Measurements from ENCODE around the gene ZNF770. TPM values are rescaled to one million over a fixed set of nuclear protein-coding genes. Genes with fewer than 3 reads are reported as not detected.

Gene ZNF770
- total RNA-seq, 1 experiment from 2014 or later = 26.9 TPM

DNA sequence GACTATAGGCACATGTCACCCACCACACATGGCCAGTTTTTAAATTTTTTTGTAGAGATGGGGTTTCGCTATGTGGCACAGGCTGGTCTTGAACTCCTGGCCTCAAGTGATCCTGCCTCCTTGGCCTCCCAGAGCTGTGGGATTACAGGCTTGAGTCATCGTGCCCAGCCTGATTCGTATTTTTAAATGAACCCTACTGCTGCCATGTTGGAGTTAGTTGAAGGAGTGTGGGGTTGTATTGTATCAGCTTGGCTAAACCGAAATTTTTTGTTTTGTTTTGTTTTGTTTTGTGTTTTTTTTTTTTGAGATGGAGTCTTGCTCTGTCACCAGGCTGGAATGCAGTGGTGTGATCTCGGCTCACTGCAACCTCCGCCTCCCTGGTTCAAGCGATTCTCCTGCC, 11.8 kb upstream of the ZNF770 start:
- ChIA-PET POLR2A (ENCODE audit: unreplicated experiment) (no interaction called here), CTCF (interaction anchor here (0.6 to 0.9 kb wide), 2 partner anchors 30 to 1897 kb away, joined by 3 to 5 read pairs; partner anchors contain the start of gene AQR)
- Histone ChIP-seq H2AFZ (ENCODE audit: low read length) (no peak overlapping the region; the same call in 1 of the 2 replicates), H3K79me2 (ENCODE audit: low read length) (no peaks in the 10 kb centered on the region), H3K4me2 (ENCODE audit: low read length) (no peak overlapping the region), H3K4me1 (ENCODE audit: insufficient read depth, low read length) (peaks cover 4% of the 10 kb centered on the region; the same call in 1 of the 2 replicates), H3F3A (ENCODE audit: low read length, unreplicated experiment) (no peaks in the 10 kb centered on the region), H3K9me2 (replicated peaks; ENCODE audit: low read length) (no peaks in the 10 kb centered on the region), H3K36me3 (ENCODE audit: low read depth, low read length) (no peaks in the 10 kb centered on the region), H3K9ac (ENCODE audit: low read length) (no peak overlapping the region), H3K9me3 (ENCODE audit: low read length) (no peaks in the 10 kb centered on the region), H4K20me1 (ENCODE audit: low read length) (no peaks in the 10 kb centered on the region), H3K4me3 (ENCODE audit: low read length) (no peak overlapping the region), H3K27ac (ENCODE audit: low read length) (peak overlapping the region; percentile 29; the same call in 1 of the 2 replicates), H3K27me3 (ENCODE audit: low read length) (no peaks in the 10 kb centered on the region)
- intact Hi-C loops (cut with micrococcal nuclease) = no loop called here
- no peak for DNase-seq
- peak; percentile 13; the same call in 1 of the 2 replicates for ATAC-seq
- TF ChIP-seq, protein P1, sequence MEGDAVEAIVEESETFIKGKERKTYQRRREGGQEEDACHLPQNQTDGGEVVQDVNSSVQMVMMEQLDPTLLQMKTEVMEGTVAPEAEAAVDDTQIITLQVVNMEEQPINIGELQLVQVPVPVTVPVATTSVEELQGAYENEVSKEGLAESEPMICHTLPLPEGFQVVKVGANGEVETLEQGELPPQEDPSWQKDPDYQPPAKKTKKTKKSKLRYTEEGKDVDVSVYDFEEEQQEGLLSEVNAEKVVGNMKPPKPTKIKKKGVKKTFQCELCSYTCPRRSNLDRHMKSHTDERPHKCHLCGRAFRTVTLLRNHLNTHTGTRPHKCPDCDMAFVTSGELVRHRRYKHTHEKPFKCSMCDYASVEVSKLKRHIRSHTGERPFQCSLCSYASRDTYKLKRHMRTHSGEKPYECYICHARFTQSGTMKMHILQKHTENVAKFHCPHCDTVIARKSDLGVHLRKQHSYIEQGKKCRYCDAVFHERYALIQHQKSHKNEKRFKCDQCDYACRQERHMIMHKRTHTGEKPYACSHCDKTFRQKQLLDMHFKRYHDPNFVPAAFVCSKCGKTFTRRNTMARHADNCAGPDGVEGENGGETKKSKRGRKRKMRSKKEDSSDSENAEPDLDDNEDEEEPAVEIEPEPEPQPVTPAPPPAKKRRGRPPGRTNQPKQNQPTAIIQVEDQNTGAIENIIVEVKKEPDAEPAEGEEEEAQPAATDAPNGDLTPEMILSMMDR (conservative IDR thresholded peaks at IDR 0.05; ENCODE audit: low read depth, low read length) = no peak
- TF ChIP-seq EZH2phosphoT487 (IDR thresholded peaks at IDR 0.05; ENCODE audit: borderline replicate concordance, low read length) (no peak), EZH2 (IDR thresholded peaks at IDR 0.05; ENCODE audit: low read length, unreplicated experiment) (no peak)
- BruUV-seq (replicated peaks) = no TSS peak

DNA sequence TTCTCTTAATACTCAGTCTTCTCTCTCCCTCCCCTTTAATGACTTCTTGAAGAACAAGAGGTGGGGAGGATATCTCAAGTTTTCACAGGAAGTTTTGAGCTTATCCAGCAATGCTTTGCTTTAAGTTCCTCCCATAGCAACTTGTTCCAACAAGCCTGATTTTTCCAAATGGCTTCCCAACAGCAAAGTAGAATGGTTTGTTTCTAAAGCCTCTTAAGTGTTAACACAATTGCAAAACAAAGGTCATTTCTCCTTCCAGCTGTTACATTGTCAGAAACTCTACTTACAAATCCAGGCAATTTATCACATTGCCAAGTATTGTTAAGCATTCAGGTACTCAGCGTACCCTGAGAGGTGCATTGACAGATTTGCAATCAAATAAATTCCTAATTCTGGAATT, 6.8 kb upstream of the ZNF770 start:
- BruUV-seq (replicated peaks) = no TSS peak
- Histone ChIP-seq H3K9me2 (replicated peaks; ENCODE audit: low read length) (no peaks in the 10 kb centered on the region), H2AFZ (ENCODE audit: low read length) (no peak overlapping the region), H3K9ac (ENCODE audit: low read length) (no peak overlapping the region), H3K79me2 (ENCODE audit: low read length) (no peaks in the 10 kb centered on the region), H3K4me3 (ENCODE audit: low read length) (no peak overlapping the region), H4K20me1 (ENCODE audit: low read length) (no peaks in the 10 kb centered on the region), H3K36me3 (ENCODE audit: low read depth, low read length) (no peaks in the 10 kb centered on the region), H3K4me2 (ENCODE audit: low read length) (no peak overlapping the region), H3K27me3 (ENCODE audit: low read length) (no peaks in the 10 kb centered on the region), H3K27ac (ENCODE audit: low read length) (no peak overlapping the region), H3K4me1 (ENCODE audit: insufficient read depth, low read length) (peaks cover 24% of the 10 kb centered on the region), H3F3A (ENCODE audit: low read length, unreplicated experiment) (no peaks in the 10 kb centered on the region), H3K9me3 (ENCODE audit: low read length) (no peaks in the 10 kb centered on the region)
- ChIA-PET CTCF (no interaction called here), POLR2A (ENCODE audit: unreplicated experiment) (no interaction called here)
- DNase-seq (no peak), ATAC-seq (no peak)
- TF ChIP-seq, protein P1 (conservative IDR thresholded peaks at IDR 0.05; ENCODE audit: low read depth, low read length) = no peak
- TF ChIP-seq EZH2phosphoT487 (IDR thresholded peaks at IDR 0.05; ENCODE audit: borderline replicate concordance, low read length) (no peak), EZH2 (IDR thresholded peaks at IDR 0.05; ENCODE audit: low read length, unreplicated experiment) (no peak)
- intact Hi-C loops (cut with micrococcal nuclease) = no loop called here

DNA sequence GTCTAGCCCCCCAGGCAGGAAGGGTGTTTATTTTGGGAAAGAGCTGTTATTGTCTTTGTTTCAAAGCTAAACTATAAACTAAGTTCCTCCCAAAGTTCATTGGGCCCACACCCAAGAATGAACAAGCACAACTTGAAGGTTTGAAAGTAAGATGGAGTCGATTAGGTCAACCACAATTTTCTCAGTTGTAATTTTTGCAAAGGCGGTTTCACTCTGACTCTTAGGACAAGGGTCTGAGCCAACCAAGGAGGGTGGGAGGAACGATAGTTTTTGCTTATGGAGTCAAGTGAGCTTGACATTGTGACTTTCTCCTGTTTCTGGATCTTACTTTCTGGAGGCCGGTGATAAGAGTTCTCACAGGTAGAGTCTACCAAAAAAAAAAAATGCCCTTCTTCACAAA, 5.8 kb upstream of the ZNF770 start:
- ATAC-seq = no peak

More for the DNA sequence above, 5.8 kb upstream of the ZNF770 start:
- H3F3A ChIP-seq (ENCODE audit: low read length, unreplicated experiment) = no peaks in the 10 kb centered on the region
- intact Hi-C loops (cut with micrococcal nuclease) = no loop called here
- no peaks in the 10 kb centered on the region for H4K20me1 ChIP-seq (ENCODE audit: low read length)
- H3K4me2 ChIP-seq (ENCODE audit: low read length) = peak overlapping the region; percentile 8; the same call in 1 of the 2 replicates
- TF ChIP-seq, protein P1 (conservative IDR thresholded peaks at IDR 0.05; ENCODE audit: low read depth, low read length) = no peak
- TF ChIP-seq EZH2 (IDR thresholded peaks at IDR 0.05; ENCODE audit: low read length, unreplicated experiment) (no peak), EZH2phosphoT487 (IDR thresholded peaks at IDR 0.05; ENCODE audit: borderline replicate concordance, low read length) (no peak)
- H3K27me3 ChIP-seq (ENCODE audit: low read length) = no peaks in the 10 kb centered on the region
- DNase-seq = no peak
- no peaks in the 10 kb centered on the region for H3K9me3 ChIP-seq (ENCODE audit: low read length)
- no TSS peak for BruUV-seq (replicated peaks)
- no peak overlapping the region for H3K4me3 ChIP-seq (ENCODE audit: low read length)
- ChIA-PET POLR2A (ENCODE audit: unreplicated experiment) (no interaction called here), CTCF (no interaction called here)
- H3K9me2 ChIP-seq (replicated peaks; ENCODE audit: low read length) = no peaks in the 10 kb centered on the region
- H2AFZ ChIP-seq (ENCODE audit: low read length) = no peak overlapping the region
- H3K79me2 ChIP-seq (ENCODE audit: low read length) = no peaks in the 10 kb centered on the region
- H3K4me1 ChIP-seq (ENCODE audit: insufficient read depth, low read length) = peaks cover 29% of the 10 kb centered on the region
- H3K36me3 ChIP-seq (ENCODE audit: low read depth, low read length) = no peaks in the 10 kb centered on the region
- peak overlapping the region; percentile 61 for H3K27ac ChIP-seq (ENCODE audit: low read length)
- no peak overlapping the region for H3K9ac ChIP-seq (ENCODE audit: low read length)

Measured in PC-3 (cell line).